HEK293 (cell line): ENCODE results near the gene NCOR1.

Experiments
- CTCF ChIA-PET: fragments of 350-600 bp; formaldehyde crosslinking; extraction: SDS; loops from one replicate; lab custom pipeline; 2021; ENCODE audit warnings: antibody characterized with exemption; lab: Yijun Ruan, JAX
- POLR2A ChIA-PET: fragments of 300-600 bp; formaldehyde crosslinking; extraction: SDS; loops from one replicate; lab custom pipeline; 2020; ENCODE audit warnings: antibody characterized with exemption, inconsistent platforms; lab: Yijun Ruan, JAX
- H3K27ac ChIP-seq: fragments of 200-500 bp; sonication (Bioruptor generic); 2 replicates; pipeline ENCODE4 v1.5.1; 2014; ENCODE audit warnings: low read depth, low read length, control low read depth, inconsistent platforms; ENCODE audit errors: extremely low read depth
- H3K36me3 ChIP-seq, 2 experiments: fragments of 200-500 bp in 1 of 2; sonication (Bioruptor generic) in 1 of 2; 1 replicate in 1 of 2; 2 replicates in 1 of 2; pipeline ENCODE4 v1.5.1; 2014 to 2017; ENCODE audit warnings: inconsistent platforms in 2 of 2, low read length in 2 of 2; ENCODE audit not compliant: control insufficient read depth in 2 of 2, insufficient read depth in 1 of 2
- H3K4me1 ChIP-seq: fragments of 200-500 bp; sonication (Bioruptor generic); 2 replicates; pipeline ENCODE4 v1.5.1; 2014; ENCODE audit warnings: mild to moderate bottlenecking, low read length, inconsistent platforms; ENCODE audit not compliant: control insufficient read depth, insufficient read depth
- H3K4me3 ChIP-seq: 2 replicates; pipeline ENCODE4 v1.5.1; 2011; ENCODE audit warnings: low read depth, mild to moderate bottlenecking, control low read depth, low read length, moderate library complexity
- H3K9me3 ChIP-seq: fragments of 200-500 bp; sonication (Bioruptor generic); 2 replicates; pipeline ENCODE4 v1.5.1; 2014; ENCODE audit warnings: low read depth, low read length, inconsistent platforms; ENCODE audit not compliant: control insufficient read depth, insufficient read depth
- BCL11A ChIP-seq: fragments of 450-650 bp; formaldehyde crosslinking; IDR thresholded peaks from 2 replicates; pipeline ENCODE4 v1.5.1; 2016; ENCODE audit warnings: low read depth, missing biosample characterization, missing genetic modification characterization
- GLIS1 ChIP-seq: fragments of 450-650 bp; formaldehyde crosslinking; IDR thresholded peaks from 2 replicates; pipeline ENCODE4 v1.5.1; 2016; ENCODE audit warnings: missing biosample characterization, missing genetic modification characterization
- HIC1 ChIP-seq: fragments of 450-650 bp; formaldehyde crosslinking; IDR thresholded peaks from 2 replicates; pipeline ENCODE4 v1.5.1; 2016; ENCODE audit warnings: missing biosample characterization, missing genetic modification characterization
- HOXC10 ChIP-seq: sonication (generic); formaldehyde crosslinking; IDR thresholded peaks from 2 replicates; pipeline ENCODE4 v1.8.1; 2023; ENCODE audit warnings: mild to moderate bottlenecking, missing genetic modification reagents
- IKZF3 ChIP-seq: fragments of 450-650 bp; IDR thresholded peaks from 2 replicates; pipeline ENCODE4 v1.5.0; 2018; ENCODE audit warnings: missing biosample characterization, mild to moderate bottlenecking, missing genetic modification characterization, moderate library complexity
- KLF1 ChIP-seq: fragments of 450-650 bp; formaldehyde crosslinking; IDR thresholded peaks from 2 replicates; pipeline ENCODE4 v1.5.1; 2016; ENCODE audit warnings: missing biosample characterization, missing genetic modification characterization
- OVOL3 ChIP-seq: fragments of 450-650 bp; formaldehyde crosslinking; IDR thresholded peaks from 2 replicates; pipeline ENCODE4 v1.5.1; 2016; ENCODE audit warnings: missing biosample characterization, missing genetic modification characterization
- SCRT2 ChIP-seq: fragments of 450-650 bp; formaldehyde crosslinking; IDR thresholded peaks from 2 replicates; pipeline ENCODE4 v1.5.1; 2016; ENCODE audit warnings: missing biosample characterization, missing genetic modification characterization
- YY1 ChIP-seq: fragments of 450-650 bp; formaldehyde crosslinking; IDR thresholded peaks from 2 replicates; pipeline ENCODE4 v1.5.1; 2018; ENCODE audit warnings: missing biosample characterization, missing genetic modification characterization
- ZBTB17 ChIP-seq: fragments of 450-650 bp; formaldehyde crosslinking; IDR thresholded peaks from 2 replicates; pipeline ENCODE4 v1.5.1; 2016; ENCODE audit warnings: missing biosample characterization, missing genetic modification characterization
- ZBTB21 ChIP-seq: fragments of 450-650 bp; formaldehyde crosslinking; IDR thresholded peaks from 2 replicates; pipeline ENCODE4 v1.5.1; 2017; ENCODE audit warnings: missing biosample characterization, missing genetic modification characterization
- ZEB2 ChIP-seq: fragments of 450-650 bp; formaldehyde crosslinking; IDR thresholded peaks from 2 replicates; pipeline ENCODE4 v1.5.1; 2016; ENCODE audit warnings: missing biosample characterization, missing genetic modification characterization
- ZFHX2 ChIP-seq: fragments of 450-650 bp; formaldehyde crosslinking; conservative IDR thresholded peaks from 2 replicates; pipeline ENCODE4 v1.5.1; 2016; ENCODE audit warnings: missing biosample characterization, missing genetic modification characterization
- ZNF146 ChIP-seq: fragments of 450-650 bp; formaldehyde crosslinking; IDR thresholded peaks from 2 replicates; pipeline ENCODE4 v1.5.1; 2016; ENCODE audit warnings: missing biosample characterization, missing genetic modification characterization
- ZNF16 ChIP-seq: fragments of 450-650 bp; formaldehyde crosslinking; IDR thresholded peaks from 2 replicates; pipeline ENCODE4 v1.5.1; 2016; ENCODE audit warnings: low read depth, missing biosample characterization, missing genetic modification characterization
- ZNF335 ChIP-seq: fragments of 450-650 bp; formaldehyde crosslinking; conservative IDR thresholded peaks from 2 replicates; pipeline ENCODE4 v1.5.1; 2016; ENCODE audit warnings: missing biosample characterization, missing genetic modification characterization
- ZNF391 ChIP-seq: fragments of 450-650 bp; formaldehyde crosslinking; IDR thresholded peaks from 2 replicates; pipeline ENCODE4 v1.5.1; 2016; ENCODE audit warnings: low read depth, missing biosample characterization, missing genetic modification characterization, borderline replicate concordance
- ZNF529 ChIP-seq: fragments of 450-650 bp; formaldehyde crosslinking; IDR thresholded peaks from 2 replicates; pipeline ENCODE4 v1.5.1; 2017; ENCODE audit warnings: missing genetic modification characterization, missing biosample characterization; ENCODE audit not compliant: insufficient replicate concordance
- ZNF544 ChIP-seq: fragments of 450-650 bp; formaldehyde crosslinking; IDR thresholded peaks from 2 replicates; pipeline ENCODE4 v1.5.0; 2017; ENCODE audit warnings: missing biosample characterization, missing genetic modification characterization
- ZNF548 ChIP-seq: fragments of 450-650 bp; formaldehyde crosslinking; IDR thresholded peaks from 2 replicates; pipeline ENCODE4 v1.5.1; 2016; ENCODE audit warnings: missing biosample characterization, missing genetic modification characterization
- ZNF571 ChIP-seq: fragments of 450-650 bp; formaldehyde crosslinking; IDR thresholded peaks from 2 replicates; pipeline ENCODE4 v1.5.0; 2017; ENCODE audit warnings: missing biosample characterization, missing genetic modification characterization
- ZNF600 ChIP-seq: fragments of 450-650 bp; formaldehyde crosslinking; IDR thresholded peaks from 2 replicates; pipeline ENCODE4 v1.5.1; 2016; ENCODE audit warnings: missing biosample characterization, missing genetic modification characterization
- ZNF626 ChIP-seq: fragments of 450-650 bp; sonication (Bioruptor Pico); formaldehyde crosslinking; IDR thresholded peaks from 2 replicates; pipeline ENCODE4 v1.5.1; 2018; ENCODE audit warnings: missing biosample characterization, missing genetic modification characterization, inconsistent platforms
- ZSCAN23 ChIP-seq: fragments of 450-650 bp; formaldehyde crosslinking; IDR thresholded peaks from 2 replicates; pipeline ENCODE4 v1.5.1; 2016; ENCODE audit warnings: missing biosample characterization, missing genetic modification characterization
- TF ChIP-seq, protein P1 (sequence below): fragments of 450-650 bp; formaldehyde crosslinking; conservative IDR thresholded peaks from 2 replicates; pipeline ENCODE4 v1.5.1; 2016; ENCODE audit warnings: low read depth, missing biosample characterization, missing genetic modification characterization
- TF ChIP-seq, protein P2 (sequence below): fragments of 450-650 bp; formaldehyde crosslinking; IDR thresholded peaks from 2 replicates; pipeline ENCODE4 v1.5.1; 2016; ENCODE audit warnings: missing biosample characterization, missing genetic modification characterization
- TF ChIP-seq, protein P3 (sequence below): fragments of 450-650 bp; formaldehyde crosslinking; IDR thresholded peaks from 2 replicates; pipeline ENCODE4 v1.5.1; 2016; ENCODE audit warnings: missing biosample characterization, missing genetic modification characterization

NCOR1 gene

GRCh38 chr17:15999974-16000827 lies 215.1 kb downstream of the NCOR1 start (continued):
- TF ChIP-seq, protein P1, sequence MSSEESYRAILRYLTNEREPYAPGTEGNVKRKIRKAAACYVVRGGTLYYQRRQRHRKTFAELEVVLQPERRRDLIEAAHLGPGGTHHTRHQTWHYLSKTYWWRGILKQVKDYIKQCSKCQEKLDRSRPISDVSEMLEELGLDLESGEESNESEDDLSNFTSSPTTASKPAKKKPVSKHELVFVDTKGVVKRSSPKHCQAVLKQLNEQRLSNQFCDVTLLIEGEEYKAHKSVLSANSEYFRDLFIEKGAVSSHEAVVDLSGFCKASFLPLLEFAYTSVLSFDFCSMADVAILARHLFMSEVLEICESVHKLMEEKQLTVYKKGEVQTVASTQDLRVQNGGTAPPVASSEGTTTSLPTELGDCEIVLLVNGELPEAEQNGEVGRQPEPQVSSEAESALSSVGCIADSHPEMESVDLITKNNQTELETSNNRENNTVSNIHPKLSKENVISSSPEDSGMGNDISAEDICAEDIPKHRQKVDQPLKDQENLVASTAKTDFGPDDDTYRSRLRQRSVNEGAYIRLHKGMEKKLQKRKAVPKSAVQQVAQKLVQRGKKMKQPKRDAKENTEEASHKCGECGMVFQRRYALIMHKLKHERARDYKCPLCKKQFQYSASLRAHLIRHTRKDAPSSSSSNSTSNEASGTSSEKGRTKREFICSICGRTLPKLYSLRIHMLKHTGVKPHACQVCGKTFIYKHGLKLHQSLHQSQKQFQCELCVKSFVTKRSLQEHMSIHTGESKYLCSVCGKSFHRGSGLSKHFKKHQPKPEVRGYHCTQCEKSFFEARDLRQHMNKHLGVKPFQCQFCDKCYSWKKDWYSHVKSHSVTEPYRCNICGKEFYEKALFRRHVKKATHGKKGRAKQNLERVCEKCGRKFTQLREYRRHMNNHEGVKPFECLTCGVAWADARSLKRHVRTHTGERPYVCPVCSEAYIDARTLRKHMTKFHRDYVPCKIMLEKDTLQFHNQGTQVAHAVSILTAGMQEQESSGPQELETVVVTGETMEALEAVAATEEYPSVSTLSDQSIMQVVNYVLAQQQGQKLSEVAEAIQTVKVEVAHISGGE (tag by site-specific recombination): 0 out of 2 replicates have a peak, but pooled peaks have one; percentile 11
- TF ChIP-seq ZNF544 (tag by site-specific recombination) (no peak), ZFHX2 (tag by site-specific recombination) (no peak), GLIS1 (tag by site-specific recombination) (no peak), ZNF146 (tag by site-specific recombination) (0 out of 2 replicates have a peak, but pooled peaks have one; percentile 2), ZNF335 (tag by site-specific recombination) (0 out of 2 replicates have a peak, but pooled peaks have one; percentile 22), ZNF548 (no peak), ZNF600 (tag by site-specific recombination) (0 out of 2 replicates have a peak, but pooled peaks have one; percentile 11), KLF1 (tag by site-specific recombination) (peak; percentile 10; the same call in 1 of the 2 replicates), ZEB2 (tag by site-specific recombination) (peak; percentile 33; the same call in 1 of the 2 replicates), ZBTB21 (tag by site-specific recombination) (no peak), IKZF3 (tag by site-specific recombination) (no peak), OVOL3 (no peak), ZBTB17 (tag by site-specific recombination) (peak; percentile 89)
- TF ChIP-seq, protein P2, sequence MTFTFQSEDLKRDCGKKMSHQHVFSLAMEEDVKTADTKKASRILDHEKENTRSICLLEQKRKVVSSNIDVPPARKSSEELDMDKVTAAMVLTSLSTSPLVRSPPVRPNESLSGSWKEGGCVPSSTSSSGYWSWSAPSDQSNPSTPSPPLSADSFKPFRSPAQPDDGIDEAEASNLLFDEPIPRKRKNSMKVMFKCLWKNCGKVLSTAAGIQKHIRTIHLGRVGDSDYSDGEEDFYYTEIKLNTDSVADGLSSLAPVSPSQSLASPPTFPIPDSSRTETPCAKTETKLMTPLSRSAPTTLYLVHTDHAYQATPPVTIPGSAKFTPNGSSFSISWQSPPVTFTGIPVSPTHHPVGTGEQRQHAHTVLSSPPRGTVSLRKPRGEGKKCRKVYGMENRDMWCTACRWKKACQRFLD (tag by site-specific recombination): no peak
- TF ChIP-seq, protein P3, sequence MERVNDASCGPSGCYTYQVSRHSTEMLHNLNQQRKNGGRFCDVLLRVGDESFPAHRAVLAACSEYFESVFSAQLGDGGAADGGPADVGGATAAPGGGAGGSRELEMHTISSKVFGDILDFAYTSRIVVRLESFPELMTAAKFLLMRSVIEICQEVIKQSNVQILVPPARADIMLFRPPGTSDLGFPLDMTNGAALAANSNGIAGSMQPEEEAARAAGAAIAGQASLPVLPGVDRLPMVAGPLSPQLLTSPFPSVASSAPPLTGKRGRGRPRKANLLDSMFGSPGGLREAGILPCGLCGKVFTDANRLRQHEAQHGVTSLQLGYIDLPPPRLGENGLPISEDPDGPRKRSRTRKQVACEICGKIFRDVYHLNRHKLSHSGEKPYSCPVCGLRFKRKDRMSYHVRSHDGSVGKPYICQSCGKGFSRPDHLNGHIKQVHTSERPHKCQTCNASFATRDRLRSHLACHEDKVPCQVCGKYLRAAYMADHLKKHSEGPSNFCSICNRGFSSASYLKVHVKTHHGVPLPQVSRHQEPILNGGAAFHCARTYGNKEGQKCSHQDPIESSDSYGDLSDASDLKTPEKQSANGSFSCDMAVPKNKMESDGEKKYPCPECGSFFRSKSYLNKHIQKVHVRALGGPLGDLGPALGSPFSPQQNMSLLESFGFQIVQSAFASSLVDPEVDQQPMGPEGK: no peak

DNA sequence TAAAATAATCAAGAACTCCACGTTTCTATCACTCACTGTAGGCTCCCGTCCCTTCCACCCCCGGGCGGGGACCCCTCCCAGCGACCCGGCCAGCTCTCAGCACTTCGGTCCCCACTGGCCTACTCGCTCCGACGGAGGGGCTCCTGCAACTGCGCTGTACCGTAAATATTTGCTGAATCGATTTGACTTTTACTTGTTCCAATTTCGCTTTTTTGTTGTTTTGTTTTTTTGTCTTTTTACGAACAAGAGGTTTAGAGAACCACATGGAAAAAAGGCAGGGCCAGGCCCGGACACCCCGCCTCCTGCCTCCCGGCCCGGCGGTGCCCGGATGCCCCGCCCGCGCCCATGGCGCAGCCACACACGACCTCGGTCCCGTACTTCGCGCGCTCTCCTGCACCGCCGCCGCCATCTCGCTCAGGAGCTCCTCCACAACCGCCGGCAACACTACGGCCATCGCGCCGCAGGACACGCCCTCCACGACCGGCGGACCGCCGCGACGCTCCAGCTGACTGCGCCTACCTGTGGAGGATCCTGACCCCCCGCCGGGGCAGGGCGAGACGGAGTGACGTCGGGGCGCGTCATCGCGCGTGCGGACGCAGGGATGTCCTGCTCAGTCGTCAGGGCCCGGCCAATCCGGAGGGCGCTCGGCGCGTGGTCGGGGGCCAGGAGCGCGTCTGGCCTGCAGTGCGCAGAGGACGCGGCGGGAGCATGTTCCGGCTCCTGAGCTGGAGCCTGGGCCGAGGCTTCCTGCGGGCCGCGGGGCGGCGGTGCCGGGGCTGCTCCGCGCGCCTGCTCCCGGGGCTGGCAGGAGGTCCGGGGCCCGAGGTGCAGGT lies 216.0 kb downstream of the NCOR1 start, which contains the start of the genes TTC19 and ZSWIM7:
Gene TTC19, plus strand, starts transcription at position 684 of the 833 bp plus-strand sequence. Its CDS starts 25 bp downstream, at position 709.
Gene ZSWIM7, minus strand, starts transcription at position 564 of the 833 bp plus-strand sequence. Its CDS starts 110 bp downstream, at position 454.
- Histone ChIP-seq H3K4me1 (no peaks in the 10 kb centered on the region), H3K9me3 (no peaks in the 10 kb centered on the region), H3K36me3 (peaks cover 38 to 50% of the 10 kb centered on the region in 2 experiments), H3K4me3 (peak within 1 kb of the TSS; percentile 89), H3K27ac (peak within 1 kb of the TSS; percentile 97)
- ChIA-PET POLR2A (interaction anchor here (0.9 to 2.8 kb wide), 18 partner anchors 10 to 381 kb away, joined by 3 to 33 read pairs (median 4); partner anchors contain the start of genes ADORA2B, NCOR1, PIGL and UBB), CTCF (interaction anchor here (0.7 to 4.2 kb wide), 11 partner anchors 8 to 701 kb away, joined by 3 to 36 read pairs (median 4); partner anchors contain the start of gene ADORA2B)
- TF ChIP-seq ZNF529 (tag by site-specific recombination): no peak
- peak; percentile 100 for TF ChIP-seq SCRT2
- no peak for TF ChIP-seq ZSCAN23 (tag by site-specific recombination)
- peak; percentile 86; the same call in 1 of the 2 replicates for TF ChIP-seq ZNF391 (tag by site-specific recombination)
- peak; percentile 97 for TF ChIP-seq HIC1
- TF ChIP-seq BCL11A: peak; percentile 90
- no peak for TF ChIP-seq ZNF16
- TF ChIP-seq YY1 (tag by site-specific recombination): peak; percentile 95
- 0 out of 2 replicates have a peak, but pooled peaks have one; percentile 29 for TF ChIP-seq ZNF626
- TF ChIP-seq HOXC10: no peak
- no peak for TF ChIP-seq ZNF571
